Motor neuron (in vitro differentiated cells): Measurements from ENCODE around the gene ARMS2. TPM values are rescaled to one million over a fixed set of nuclear protein-coding genes. Genes with fewer than 3 reads are reported as not detected.

Experiments
- ATAC-seq, 8 experiments: fragments of 200-7000 bp; cut with Tn5 transposase; replicated peaks in 6 of 8; 2 replicates each; pipeline ENCODE4 v1.8.0; 2021; ENCODE audit warnings: mild to moderate bottlenecking in 8 of 8, moderate library complexity in 8 of 8
- H3K27ac ChIP-seq, 2 donors: fragments of 250-450 bp; sonication (Bioruptor Pico); 2 replicates each; pipeline ENCODE4 v1.9.0; 2021; ENCODE audit warnings: antibody characterized with exemption in 2 of 2, mild to moderate bottlenecking in 2 of 2, moderate library complexity in 1 of 2
- H3K4me1 ChIP-seq, 2 donors: fragments of 250-450 bp; sonication (Bioruptor Pico); replicated peaks in 1 of 2; 2 replicates each; pipeline ENCODE4 v1.6.1; 2021; ENCODE audit warnings: antibody characterized with exemption in 2 of 2, mild to moderate bottlenecking in 2 of 2, moderate library complexity in 1 of 2
- H3K4me3 ChIP-seq, 5 donors: fragments of 250-450 bp; sonication (Bioruptor Pico); 2 replicates each; pipeline ENCODE4 v1.9.0; 2021; ENCODE audit warnings: antibody characterized with exemption in 5 of 5, mild to moderate bottlenecking in 5 of 5, moderate library complexity in 4 of 5
- WGBS, 10 experiments: fragments of 450-650 bp; shearing (Covaris generic); methylation state at CpG; one replicate each; pipeline ENCODE4 v1.0.0; 2022; 5-methylcytosine and 5-hydroxymethylcytosine counted together
- in situ Hi-C, 9 experiments: fragments of 400-800 bp; cut with MboI; loops; one replicate each; pipeline ENCODE4 v1.15.0; 2021; ENCODE audit warnings: low sequenced_read_pairs in 9 of 9, low pct_unique_long_range_greater_than_20kb in 2 of 9; ENCODE audit not compliant: unreplicated experiment in 9 of 9
- total RNA-seq, 8 experiments: library from RNA; unstranded; fragments of 300-600 nt; gene quantifications; 2 replicates each; pipeline versions ENCODE4 v1.2.3 to v1.2.4, GENCODE V29; 2022

The ARMS2 gene
- total RNA-seq, 8 experiments from 2014 or later, result 0.66 to 1.0 TPM; not detected in 6

DNA sequence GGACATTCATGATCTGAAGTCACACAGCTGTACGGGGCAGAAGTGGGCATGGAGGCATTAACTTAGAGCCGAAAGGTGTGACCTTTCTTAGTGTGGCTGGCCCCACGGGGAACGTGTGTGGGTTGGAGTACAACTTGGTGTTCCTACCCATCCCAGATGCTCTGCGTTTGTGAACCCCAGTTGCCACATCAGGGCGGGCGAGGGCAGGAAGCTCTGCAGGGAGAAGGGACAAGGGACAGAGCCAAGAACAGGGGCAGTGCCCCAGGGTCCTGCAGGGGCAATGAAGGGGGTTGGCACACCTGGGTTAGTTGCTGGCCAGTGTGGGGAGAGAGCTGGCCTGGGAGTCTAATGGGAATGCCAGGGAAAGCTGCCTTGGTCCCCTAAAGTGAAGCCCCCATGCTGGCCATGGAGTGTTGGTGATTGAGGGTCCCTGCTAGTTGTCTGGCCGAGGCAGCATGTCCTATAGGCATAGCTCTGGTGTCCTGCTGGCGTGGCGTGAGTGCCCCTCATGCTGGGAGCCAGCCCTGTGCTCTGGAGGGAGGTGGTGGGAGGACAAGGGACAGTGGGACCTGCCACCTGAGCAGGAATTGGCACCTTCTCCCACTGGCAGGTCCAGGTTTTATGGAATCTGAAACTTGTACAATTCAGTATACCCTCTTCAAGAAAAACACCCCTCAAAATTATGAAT is 25.8 kb downstream of the ARMS2 start:
- in situ Hi-C loops, result no loop called here
- Histone ChIP-seq H3K4me1 (peaks cover 11 to 12% of the 10 kb centered on the region in 2 donors), H3K4me3 (no peak overlapping the region), H3K27ac (no peak overlapping the region)
- no peak for ATAC-seq
- WGBS, 10 experiments, result 30 to 100% (median 90%) methylated on average over 1 to 6 of the region's 10 CpGs; no CpG with 5 or more reads in 3 of the 10 experiments

DNA sequence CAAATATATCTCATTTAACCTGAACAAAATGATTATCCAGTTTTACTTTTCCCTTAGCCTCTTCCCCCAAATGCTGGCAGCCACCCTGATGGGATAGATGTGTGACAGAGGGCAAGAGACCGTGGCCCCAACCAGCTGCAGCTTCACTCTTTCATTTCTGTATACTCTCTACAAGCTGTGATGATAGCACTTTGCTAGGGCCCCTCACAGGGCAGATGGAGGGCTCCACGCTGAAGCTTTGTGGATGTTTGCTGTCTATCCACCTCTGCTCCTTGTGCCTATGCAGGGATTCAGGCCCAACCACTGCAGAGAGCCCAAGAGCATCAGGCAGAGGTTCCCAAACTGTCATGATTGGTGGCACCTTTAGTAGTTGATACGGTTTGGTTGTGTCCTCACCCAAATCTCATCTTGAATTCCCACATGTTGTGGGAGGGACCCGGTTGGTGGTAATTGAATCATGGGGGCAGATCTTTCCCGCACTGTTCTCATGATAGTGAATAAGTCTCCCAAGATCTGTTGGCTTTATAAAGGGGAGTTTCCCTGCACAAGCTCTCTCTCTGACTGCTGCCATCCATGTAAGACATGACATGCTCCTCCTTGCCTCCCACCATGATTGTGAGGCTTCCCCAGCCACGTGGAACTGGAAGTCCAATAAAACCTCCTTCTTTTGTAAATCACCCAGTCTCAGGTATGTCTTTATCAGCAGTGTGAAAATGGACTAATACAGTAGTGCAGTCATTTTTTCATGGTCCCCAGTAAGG is 27.0 kb downstream of the ARMS2 start:
- Histone ChIP-seq H3K4me1 (peaks cover 4 to 9% of the 10 kb centered on the region in 2 donors), H3K4me3 (no peak overlapping the region), H3K27ac (no peak overlapping the region)
- in situ Hi-C loops, result no loop called here
- WGBS, 10 experiments, result 71 to 90% (median 82%) methylated on average over 2 to 3 of the region's 6 CpGs; no CpG with 5 or more reads in 5 of the 10 experiments
- no peak for ATAC-seq

DNA sequence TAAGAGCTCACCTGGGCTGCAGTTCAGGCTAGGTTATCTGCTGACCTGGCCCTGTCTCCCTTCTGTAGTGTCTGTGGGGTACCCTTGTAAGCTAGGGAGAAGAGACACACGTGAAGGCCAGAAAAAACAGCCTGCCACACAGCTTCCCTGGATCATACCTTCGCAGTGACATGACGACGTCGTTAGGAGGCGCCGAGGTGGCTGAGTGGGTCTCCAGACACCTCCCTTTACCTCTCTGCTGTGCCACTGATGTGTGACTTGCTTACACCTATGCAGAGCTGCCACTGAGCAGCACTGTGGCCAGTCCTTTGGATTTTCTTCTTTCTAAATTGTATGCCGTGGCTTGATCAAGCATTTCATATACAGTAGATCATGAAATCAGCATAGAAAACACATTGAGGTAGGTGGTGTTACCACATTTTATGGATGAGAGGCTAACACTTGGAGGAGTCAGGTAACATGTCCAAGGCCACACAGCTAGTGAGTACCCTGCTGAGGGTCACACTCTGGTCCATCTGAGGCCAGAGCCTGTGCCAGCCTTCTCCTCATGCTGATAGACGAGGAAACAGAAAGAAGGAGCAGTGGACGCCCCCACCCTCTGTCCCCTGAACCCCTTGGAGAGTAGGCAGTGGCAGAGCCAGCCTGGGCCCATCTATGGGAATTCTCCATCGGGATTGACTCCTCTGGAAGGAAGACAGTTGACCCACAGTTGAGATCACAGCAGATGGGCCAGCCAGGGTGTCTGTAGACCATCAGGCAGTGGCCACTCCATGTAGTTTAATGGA is 30.0 kb downstream of the ARMS2 start:
- in situ Hi-C loops, result no loop called here
- Histone ChIP-seq H3K27ac (no peak overlapping the region), H3K4me3 (no peak overlapping the region), H3K4me1 (peaks cover 18 to 22% of the 10 kb centered on the region in 2 donors)
- WGBS, 10 experiments, result 80 to 100% (median 94%) methylated on average over 2 to 9 of the region's 11 CpGs; no CpG with 5 or more reads in 3 of the 10 experiments
- ATAC-seq, result no peak

- in situ Hi-C loops, result no loop called here
- no peak for ATAC-seq
Measured at GRCh38 chr10:122485670-122486069, 31.2 kb downstream of the ARMS2 start.

DNA sequence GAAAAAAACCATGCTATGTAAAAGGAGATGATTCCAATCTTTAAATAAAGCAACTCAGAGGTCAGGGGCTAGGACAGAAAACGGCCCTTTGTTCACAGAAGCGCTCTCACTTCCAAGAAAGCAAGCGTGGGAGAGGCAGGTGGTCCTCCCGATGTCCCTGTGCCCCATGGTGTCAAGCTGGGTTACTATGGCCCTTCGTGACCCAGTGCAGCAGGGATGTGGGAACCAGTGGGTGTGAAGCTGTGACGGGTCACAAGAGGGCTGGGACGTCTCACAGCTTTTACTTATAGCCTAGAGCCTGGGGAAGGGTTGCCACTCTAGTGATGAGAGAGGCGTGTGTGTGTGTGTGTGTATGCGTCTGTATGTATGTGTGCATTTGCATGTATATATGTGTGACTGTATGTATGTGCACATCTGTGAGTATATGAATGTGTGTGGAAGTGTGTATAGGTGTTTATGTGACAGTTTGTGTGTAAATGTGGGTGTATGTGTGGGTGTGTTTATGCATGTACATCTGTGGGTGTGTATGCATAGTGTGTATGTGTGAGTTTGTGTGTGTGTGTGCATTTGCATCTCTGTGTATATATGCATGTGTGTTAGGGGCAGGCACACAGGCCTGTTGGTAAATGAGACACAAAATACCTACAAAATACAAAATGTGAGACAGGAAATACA is 32.1 kb downstream of the ARMS2 start:
- no peak overlapping the region for H3K27ac ChIP-seq
- no peak overlapping the region for H3K4me3 ChIP-seq
- 20 to 100% (median 83%) methylated on average over 1 to 9 of the region's 9 CpGs; no CpG with 5 or more reads in 2 of the 10 experiments for WGBS, 10 experiments
- peak in 3 of 8 experiments; percentile 23 to 53 (median 31) for ATAC-seq
- in situ Hi-C loops, result no loop called here
- H3K4me1 ChIP-seq, result peaks cover 18 to 24% of the 10 kb centered on the region in 2 donors

More at GRCh38 chr10:122485670-122486069, 31.2 kb downstream of the ARMS2 start:
- Histone ChIP-seq H3K4me3 (no peak overlapping the region), H3K4me1 (peaks cover 18 to 22% of the 10 kb centered on the region in 2 donors), H3K27ac (no peak overlapping the region)
- WGBS, 10 experiments, result 26 to 90% (median 84%) methylated on average over 1 to 4 of the region's 5 CpGs; no CpG with 5 or more reads in 4 of the 10 experiments

- in situ Hi-C loops, result no loop called here
- H3K4me3 ChIP-seq, result no peak overlapping the region
- no peak overlapping the region for H3K27ac ChIP-seq
- peak in 7 of 8 experiments; percentile 12 to 97 (median 96) for ATAC-seq
- 20 to 90% (median 58%) methylated on average over 3 to 13 of the region's 16 CpGs; no CpG with 5 or more reads in 2 of the 10 experiments for WGBS, 10 experiments
- H3K4me1 ChIP-seq, result peaks cover 18 to 29% of the 10 kb centered on the region in 2 donors
Measured at GRCh38 chr10:122487174-122487765, 32.8 kb downstream of the ARMS2 start.

DNA sequence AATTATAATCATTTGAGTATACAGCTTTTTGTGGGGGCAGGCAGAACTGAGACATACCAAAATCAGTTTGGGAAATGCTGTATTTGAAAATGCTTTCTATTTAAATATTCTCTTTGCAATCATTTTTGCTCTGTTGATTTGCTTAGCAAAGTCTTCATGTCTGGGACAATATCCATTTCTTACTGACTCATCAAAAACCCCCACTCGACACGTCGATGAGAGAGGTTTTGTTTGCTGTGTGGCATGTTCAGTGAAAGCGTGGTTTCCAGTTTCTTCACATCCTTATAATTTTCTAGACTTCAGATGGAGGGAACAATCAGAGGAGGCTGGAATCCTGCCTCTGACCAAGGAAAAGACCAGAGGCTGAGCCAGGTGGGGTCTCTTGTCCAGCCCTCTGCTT is 35.8 kb downstream of the ARMS2 start:
- Histone ChIP-seq H3K4me1 (peaks cover 21 to 32% of the 10 kb centered on the region in 2 donors), H3K27ac (no peak overlapping the region), H3K4me3 (no peak overlapping the region)
- WGBS, 10 experiments, result 6 to 100% (median 74%) methylated on average over 1 to 4 of the region's 4 CpGs; no CpG with 5 or more reads in 3 of the 10 experiments
- no peak for ATAC-seq
- in situ Hi-C loops, result no loop called here

DNA sequence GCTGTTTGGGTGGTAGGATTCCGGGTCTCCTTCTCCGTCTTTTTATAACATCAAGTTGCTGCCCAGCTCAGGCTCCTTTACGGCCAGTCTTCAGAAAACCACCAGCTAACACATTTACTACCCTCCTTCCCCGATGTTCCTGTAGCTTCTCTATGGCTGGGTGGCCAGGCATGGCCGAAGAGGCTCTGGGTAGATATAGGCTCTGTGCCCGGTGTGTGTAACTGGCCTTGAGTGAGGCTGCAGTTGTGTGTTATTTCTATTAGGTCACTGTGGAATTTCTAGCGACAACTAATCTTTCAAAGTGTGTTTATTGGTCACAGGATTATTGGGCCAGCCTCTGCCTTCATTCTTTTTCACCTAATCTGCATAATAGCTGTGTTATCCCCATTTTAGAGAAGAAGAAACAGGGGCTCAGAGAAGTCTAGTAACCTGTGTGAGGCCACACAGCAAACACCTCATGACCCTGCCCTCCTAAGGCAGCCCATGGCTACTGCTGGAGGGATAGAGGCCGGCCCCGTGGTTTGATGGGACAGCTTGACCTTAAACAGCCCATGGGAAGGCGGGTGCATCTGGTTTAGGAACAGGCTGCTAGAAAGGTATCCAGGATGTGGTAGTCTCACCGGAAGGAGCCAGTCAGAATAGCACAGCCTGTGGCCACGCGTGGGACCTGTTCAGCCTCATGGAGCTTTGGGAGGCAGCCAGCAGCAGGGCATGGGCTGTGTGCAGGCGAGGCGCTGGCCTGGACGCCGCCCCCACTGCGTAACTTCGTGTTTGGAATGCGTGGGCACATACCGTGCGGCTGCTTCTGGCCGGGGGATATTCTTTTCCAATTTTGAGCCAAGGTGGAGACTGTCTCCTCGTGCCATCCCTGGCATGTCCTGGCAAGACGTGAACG is 36.6 kb downstream of the ARMS2 start:
- Histone ChIP-seq H3K27ac (no peak overlapping the region), H3K4me3 (no peak overlapping the region), H3K4me1 (peaks cover 24 to 32% of the 10 kb centered on the region in 2 donors)
- in situ Hi-C loops, result no loop called here
- 40 to 100% (median 83%) methylated on average over 1 to 16 of the region's 26 CpGs; no CpG with 5 or more reads in 1 of the 10 experiments for WGBS, 10 experiments
- no peak for ATAC-seq

DNA sequence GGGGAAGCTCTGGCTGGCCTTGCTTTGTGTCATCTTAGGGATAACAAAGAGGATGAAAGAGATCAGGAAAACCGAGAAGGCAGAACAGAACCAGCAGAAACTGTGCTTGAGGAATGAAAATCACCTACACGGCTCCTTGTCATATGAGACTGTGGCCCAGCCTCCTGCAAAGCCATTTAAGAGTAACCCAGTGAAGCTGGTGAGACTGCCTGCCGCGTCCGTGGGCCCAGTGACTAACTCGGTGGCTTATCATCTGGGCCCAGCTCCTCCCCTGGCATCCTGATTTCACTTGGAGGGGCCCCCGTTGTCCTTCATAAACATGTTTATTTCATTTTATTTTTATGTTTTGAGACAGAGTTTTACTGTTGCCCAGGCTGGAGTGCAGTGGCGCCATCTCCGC is 37.6 kb downstream of the ARMS2 start:
- H3K4me1 ChIP-seq, result peaks cover 14 to 22% of the 10 kb centered on the region in 2 donors
- WGBS, 10 experiments, result 0 to 93% (median 33%) methylated on average over 1 to 3 of the region's 9 CpGs; no CpG with 5 or more reads in 3 of the 10 experiments
- H3K27ac ChIP-seq, result no peak overlapping the region
- no peak for ATAC-seq
- in situ Hi-C loops, result no loop called here
- no peak overlapping the region for H3K4me3 ChIP-seq

- Histone ChIP-seq H3K4me1 (peaks cover 6 to 13% of the 10 kb centered on the region in 2 donors), H3K4me3 (no peak overlapping the region), H3K27ac (no peak overlapping the region)
- ATAC-seq, result peak in 2 of 8 experiments; percentile 8 to 20
- in situ Hi-C loops, result no loop called here
- WGBS, 10 experiments, result 7 to 90% (median 26%) methylated on average over 2 to 7 of the region's 9 CpGs; no CpG with 5 or more reads in 5 of the 10 experiments
Measured at GRCh38 chr10:122492999-122493481, 38.6 kb downstream of the ARMS2 start.

DNA sequence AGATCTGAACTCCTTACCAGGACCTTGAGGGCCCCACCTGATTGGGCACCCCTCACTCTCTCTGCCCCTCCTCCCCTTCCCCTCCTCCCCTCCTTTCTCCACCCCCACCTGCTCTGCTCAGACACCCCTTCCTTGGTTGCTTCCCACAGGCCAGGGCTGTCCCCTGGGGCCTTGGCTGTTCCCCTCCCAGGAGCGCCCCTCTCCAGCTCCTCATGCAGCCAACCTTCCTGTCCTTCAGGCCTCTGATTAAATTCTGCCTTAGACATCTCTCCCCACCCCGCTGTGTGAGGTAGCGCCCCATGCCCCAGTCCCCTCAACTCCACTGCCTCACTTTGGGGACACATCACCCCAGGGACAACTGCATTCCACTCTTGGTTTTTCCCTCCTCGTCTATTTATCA is 39.3 kb downstream of the ARMS2 start:
- ATAC-seq, result no peak
- Histone ChIP-seq H3K4me1 (peaks cover 6 to 13% of the 10 kb centered on the region in 2 donors), H3K4me3 (no peak overlapping the region), H3K27ac (no peak overlapping the region)
- in situ Hi-C loops, result no loop called here
- WGBS, 10 experiments, result no CpG with 5 or more reads among the region's 4 CpGs
